Activated CD8-positive, alpha-beta memory T cell treated with anti-CD3 and anti-CD28 coated beads for 24 hours (primary cell): ENCODE data around the gene CTRB2.
"Not testable (repeated sequence)": the region's sequence is repeated elsewhere in the genome, so short reads cannot be mapped to it uniquely, and the experiment has no call there.

Experiments
- DNase-seq: peaks from one replicate; pipeline ENCODE4 v3.0.0-alpha.2; 2020

Gene CTRB2

GRCh38 chr16:75241955-75242354 is 35.0 kb upstream of the CTRB2 start:
- no peak for DNase-seq

- no peak for DNase-seq
Observed at GRCh38 chr16:75241412-75241811, 34.5 kb upstream of the CTRB2 start.

- DNase-seq, result not testable (repeated sequence)
Observed at GRCh38 chr16:75240633-75241032, 33.7 kb upstream of the CTRB2 start.

- no peak for DNase-seq
Observed at GRCh38 chr16:75239542-75240122, 32.7 kb upstream of the CTRB2 start.

GRCh38 chr16:75238853-75239541 is 32.0 kb upstream of the CTRB2 start:
- DNase-seq, result no peak

GRCh38 chr16:75238132-75238852 is 31.3 kb upstream of the CTRB2 start:
- DNase-seq, result no peak

GRCh38 chr16:75237398-75238131 is 30.6 kb upstream of the CTRB2 start:
- DNase-seq, result no peak

- DNase-seq, result no peak
Observed at GRCh38 chr16:75236736-75237397, 29.9 kb upstream of the CTRB2 start.

- DNase-seq, result no peak
Observed at GRCh38 chr16:75236232-75236631, 29.3 kb upstream of the CTRB2 start.

GRCh38 chr16:75235721-75236193 is 28.8 kb upstream of the CTRB2 start:
- DNase-seq, result no peak

- DNase-seq, result no peak
Observed at GRCh38 chr16:75234856-75235696, 28.1 kb upstream of the CTRB2 start.

- no peak for DNase-seq
Observed at GRCh38 chr16:75233611-75233938, 26.6 kb upstream of the CTRB2 start.

- no peak for DNase-seq
Observed at GRCh38 chr16:75231570-75231969, 24.6 kb upstream of the CTRB2 start.

GRCh38 chr16:75230471-75231110 is 23.6 kb upstream of the CTRB2 start:
- DNase-seq, result no peak

GRCh38 chr16:75229172-75230031 is 22.4 kb upstream of the CTRB2 start:
- DNase-seq, result no peak

GRCh38 chr16:75228143-75228976 is 21.4 kb upstream of the CTRB2 start:
- DNase-seq, result no peak

GRCh38 chr16:75227361-75228142 is 20.6 kb upstream of the CTRB2 start:
- no peak for DNase-seq

GRCh38 chr16:75226550-75227360 is 19.8 kb upstream of the CTRB2 start:
- DNase-seq, result no peak
